Measurements from ENCODE around the gene RAF1. TPM values are rescaled to one million over a fixed set of nuclear protein-coding genes. Genes with fewer than 3 reads are reported as not detected.

The RAF1 gene
- total RNA-seq, 3 donors from 2014 or later, result 87.4 to 118 (median 110) TPM

DNA sequence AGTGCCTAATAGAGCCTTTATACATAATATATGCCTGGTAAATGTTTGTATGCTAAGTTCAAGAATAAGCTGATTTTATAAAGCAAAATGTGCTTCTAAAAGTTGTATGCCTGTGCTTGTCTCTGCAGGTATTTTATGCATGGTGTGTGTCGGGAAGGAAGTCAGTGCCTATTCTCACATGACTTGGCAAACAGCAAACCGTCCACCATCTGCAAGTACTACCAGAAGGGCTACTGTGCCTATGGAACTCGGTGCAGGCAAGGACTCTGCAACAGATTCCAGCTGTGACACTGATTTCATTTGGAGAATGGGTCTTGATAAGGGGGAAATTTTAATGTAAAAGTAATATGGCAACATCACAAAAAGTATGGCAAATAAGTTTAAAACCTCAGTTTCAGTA lies 95.2 kb downstream of the RAF1 start:
- H3K4me1 ChIP-seq, result no peaks in the 10 kb centered on the region
- no peak for DNase-seq (ENCODE audit: low spot score in 2 of 2)
- H3K9me3 ChIP-seq, result peaks cover 11 to 14% of the 10 kb centered on the region in 2 donors
- no peak overlapping the region for H3K4me3 ChIP-seq
- H3K36me3 ChIP-seq, result peaks cover 10% of the 10 kb centered on the region
- no peak overlapping the region for H3K27ac ChIP-seq
- no peaks in the 10 kb centered on the region for H3K27me3 ChIP-seq
- intact Hi-C loops (cut with DNase I; ENCODE audit: low total_unique reads), result no loop called here
- TF ChIP-seq, protein P1, sequence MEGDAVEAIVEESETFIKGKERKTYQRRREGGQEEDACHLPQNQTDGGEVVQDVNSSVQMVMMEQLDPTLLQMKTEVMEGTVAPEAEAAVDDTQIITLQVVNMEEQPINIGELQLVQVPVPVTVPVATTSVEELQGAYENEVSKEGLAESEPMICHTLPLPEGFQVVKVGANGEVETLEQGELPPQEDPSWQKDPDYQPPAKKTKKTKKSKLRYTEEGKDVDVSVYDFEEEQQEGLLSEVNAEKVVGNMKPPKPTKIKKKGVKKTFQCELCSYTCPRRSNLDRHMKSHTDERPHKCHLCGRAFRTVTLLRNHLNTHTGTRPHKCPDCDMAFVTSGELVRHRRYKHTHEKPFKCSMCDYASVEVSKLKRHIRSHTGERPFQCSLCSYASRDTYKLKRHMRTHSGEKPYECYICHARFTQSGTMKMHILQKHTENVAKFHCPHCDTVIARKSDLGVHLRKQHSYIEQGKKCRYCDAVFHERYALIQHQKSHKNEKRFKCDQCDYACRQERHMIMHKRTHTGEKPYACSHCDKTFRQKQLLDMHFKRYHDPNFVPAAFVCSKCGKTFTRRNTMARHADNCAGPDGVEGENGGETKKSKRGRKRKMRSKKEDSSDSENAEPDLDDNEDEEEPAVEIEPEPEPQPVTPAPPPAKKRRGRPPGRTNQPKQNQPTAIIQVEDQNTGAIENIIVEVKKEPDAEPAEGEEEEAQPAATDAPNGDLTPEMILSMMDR (IDR thresholded peaks at IDR 0.05), result no peak
- TF ChIP-seq POLR2AphosphoS5 (IDR thresholded peaks at IDR 0.05), result no peak
- TF ChIP-seq POLR2A (IDR thresholded peaks at IDR 0.05), result no peak

DNA sequence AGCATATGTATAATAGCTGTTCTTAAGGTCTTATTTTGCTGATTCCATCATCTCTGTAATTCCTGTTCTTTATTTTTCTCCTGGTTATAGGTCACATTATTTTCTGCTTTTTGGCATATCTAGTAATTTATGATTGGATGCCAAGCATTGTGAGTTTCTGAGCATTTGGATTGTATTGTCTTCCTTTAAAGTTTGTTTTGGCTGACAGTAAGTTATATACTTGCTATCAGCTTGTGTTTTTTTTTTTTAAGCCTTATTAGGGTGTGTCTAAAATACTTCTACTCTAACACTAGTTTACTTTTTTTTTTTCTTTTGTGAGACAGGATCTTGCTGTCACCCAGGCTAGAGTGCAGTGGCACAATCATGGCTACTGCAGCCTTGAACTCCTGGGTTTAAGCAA lies 96.9 kb downstream of the RAF1 start:
- Histone ChIP-seq H3K36me3 (peaks cover 10% of the 10 kb centered on the region), H3K27ac (no peak overlapping the region), H3K4me3 (no peak overlapping the region), H3K9me3 (peaks cover 11 to 14% of the 10 kb centered on the region in 2 donors), H3K4me1 (no peaks in the 10 kb centered on the region), H3K27me3 (no peaks in the 10 kb centered on the region)
- TF ChIP-seq, protein P1 (IDR thresholded peaks at IDR 0.05), result no peak
- TF ChIP-seq POLR2A (IDR thresholded peaks at IDR 0.05) (no peak), POLR2AphosphoS5 (IDR thresholded peaks at IDR 0.05) (no peak)
- DNase-seq (ENCODE audit: low spot score in 2 of 2), result no peak
- intact Hi-C loops (cut with DNase I; ENCODE audit: low total_unique reads), result no loop called here

DNA sequence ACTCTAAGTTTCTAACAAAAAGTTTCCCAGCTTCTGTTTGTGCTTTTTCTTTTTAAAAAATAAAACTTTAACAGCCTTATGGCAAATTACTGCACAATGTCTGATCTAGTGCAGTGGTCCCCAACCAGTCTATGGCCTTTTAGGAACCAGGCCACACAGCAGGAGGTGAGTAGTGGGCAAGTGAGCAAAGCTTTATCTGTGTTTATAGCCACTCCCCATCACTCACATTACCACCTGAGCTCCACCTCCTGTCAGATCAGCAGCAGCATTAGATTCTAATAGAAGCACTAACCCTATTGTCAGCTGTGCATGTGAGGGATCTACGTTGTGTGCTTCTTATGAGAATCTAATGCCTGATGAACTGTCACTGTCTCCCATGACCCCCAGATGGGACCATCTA lies 101.5 kb downstream of the RAF1 start:
- peaks cover 11 to 14% of the 10 kb centered on the region in 2 donors for H3K9me3 ChIP-seq
- no peak for DNase-seq (ENCODE audit: low spot score in 2 of 2)
- intact Hi-C loops (cut with DNase I; ENCODE audit: low total_unique reads), result no loop called here
- no peak overlapping the region for H3K27ac ChIP-seq
- no peaks in the 10 kb centered on the region for H3K27me3 ChIP-seq
- no peaks in the 10 kb centered on the region for H3K36me3 ChIP-seq
- TF ChIP-seq, protein P1 (IDR thresholded peaks at IDR 0.05), result no peak
- TF ChIP-seq POLR2A (IDR thresholded peaks at IDR 0.05), result no peak
- TF ChIP-seq POLR2AphosphoS5 (IDR thresholded peaks at IDR 0.05), result no peak
- H3K4me1 ChIP-seq, result peaks cover 0 to 7% of the 10 kb centered on the region in 2 donors
- no peak overlapping the region for H3K4me3 ChIP-seq

DNA sequence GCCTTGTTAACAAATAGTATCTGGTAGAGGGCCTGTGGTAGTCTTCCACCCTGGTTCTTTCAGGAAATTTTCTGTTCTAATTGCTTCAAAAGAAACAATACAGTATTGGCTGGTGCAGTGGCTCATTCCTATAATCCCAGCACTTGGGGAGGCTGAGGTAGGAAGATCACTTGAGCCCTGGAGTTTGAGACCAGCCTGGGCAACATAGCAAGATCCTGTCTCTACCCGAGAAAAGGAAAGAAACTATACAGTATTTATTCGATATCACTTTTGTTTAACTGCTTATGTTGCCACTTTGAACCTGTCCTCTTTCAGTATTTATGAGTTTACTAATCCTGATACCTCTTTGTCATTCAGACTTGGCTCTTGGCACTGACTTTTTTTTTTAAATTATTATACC lies 102.5 kb downstream of the RAF1 start:
- no peaks in the 10 kb centered on the region for H3K36me3 ChIP-seq
- no peak for DNase-seq (ENCODE audit: low spot score in 2 of 2)
- H3K27me3 ChIP-seq, result no peaks in the 10 kb centered on the region
- no peak overlapping the region for H3K4me3 ChIP-seq
- intact Hi-C loops (cut with DNase I; ENCODE audit: low total_unique reads), result no loop called here
- H3K27ac ChIP-seq, result no peak overlapping the region
- H3K9me3 ChIP-seq, result peaks cover 5 to 6% of the 10 kb centered on the region in 2 donors
- H3K4me1 ChIP-seq, result peaks cover 0 to 7% of the 10 kb centered on the region in 2 donors
- TF ChIP-seq POLR2A (IDR thresholded peaks at IDR 0.05) (no peak), POLR2AphosphoS5 (IDR thresholded peaks at IDR 0.05) (no peak)
- TF ChIP-seq, protein P1 (IDR thresholded peaks at IDR 0.05), result no peak

DNA sequence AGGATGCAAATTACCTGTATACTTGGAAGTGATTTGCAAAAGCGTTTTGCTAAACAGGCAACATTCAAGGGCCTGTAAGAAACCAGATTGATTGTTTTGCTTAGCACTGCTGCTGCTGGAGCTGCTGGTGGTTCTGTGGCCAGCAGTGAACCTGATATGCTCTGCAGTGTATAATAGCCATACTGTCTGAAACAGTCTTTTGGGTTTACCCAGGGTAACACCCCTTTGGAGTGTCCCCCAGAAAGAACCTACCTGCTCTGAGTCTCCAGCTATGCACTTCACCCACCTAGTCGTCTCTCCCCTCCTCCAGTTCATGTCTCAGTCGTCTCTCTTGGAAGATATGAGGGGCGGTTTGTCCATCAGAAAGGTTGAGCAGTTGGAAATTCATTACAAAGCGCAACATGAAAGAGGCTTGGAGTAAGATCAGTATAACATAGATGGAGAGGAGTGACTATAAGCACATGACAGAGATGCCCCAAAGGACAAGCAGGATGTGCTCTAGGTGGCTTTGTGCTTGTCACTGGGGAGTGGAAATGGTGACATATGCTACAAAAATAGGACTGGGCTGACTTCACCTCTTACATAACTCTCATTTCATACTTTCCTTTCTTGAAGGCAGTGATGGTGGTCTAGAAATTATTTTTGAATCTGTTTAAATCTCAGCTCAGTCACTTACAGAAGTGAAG lies 103.3 kb downstream of the RAF1 start:
- intact Hi-C loops (cut with DNase I; ENCODE audit: low total_unique reads), result no loop called here
- no peaks in the 10 kb centered on the region for H3K36me3 ChIP-seq
- TF ChIP-seq, protein P1 (IDR thresholded peaks at IDR 0.05), result no peak
- TF ChIP-seq POLR2AphosphoS5 (IDR thresholded peaks at IDR 0.05) (no peak), POLR2A (IDR thresholded peaks at IDR 0.05) (no peak)
- peaks cover 0 to 7% of the 10 kb centered on the region in 2 donors for H3K4me1 ChIP-seq
- no peak overlapping the region for H3K27ac ChIP-seq
- H3K4me3 ChIP-seq, result no peak overlapping the region
- no peaks in the 10 kb centered on the region for H3K27me3 ChIP-seq
- DNase-seq (ENCODE audit: low spot score in 2 of 2), result no peak
- peaks cover 0 to under 1% of the 10 kb centered on the region in 2 donors for H3K9me3 ChIP-seq
